ENCODE measurements around the gene MAT2B.
"Not testable (repeated sequence)": the region's sequence is repeated elsewhere in the genome, so short reads cannot be mapped to it uniquely, and the experiment has no call there.

The MAT2B gene

GRCh38 chr5:163525096-163525495, 19.7 kb downstream of the MAT2B start:
- no peak for DNase-seq (ENCODE audit: low spot score in 2 of 2)

GRCh38 chr5:163529698-163530097, 24.3 kb downstream of the MAT2B start:
- Mint-ChIP-seq H3K27me3 (peaks cover 4% of the 10 kb centered on the region), H3K27ac (no peak overlapping the region), H3K9me3 (peaks cover 2% of the 10 kb centered on the region), H3K4me3 (no peak overlapping the region), H3K36me3 (no peaks in the 10 kb centered on the region), H3K4me1 (no peaks in the 10 kb centered on the region)
- ATAC-seq (ENCODE audit: low read depth) (no peak), DNase-seq (ENCODE audit: low spot score in 2 of 2) (no peak)

More at GRCh38 chr5:163525096-163525495, 19.7 kb downstream of the MAT2B start:
- ATAC-seq (ENCODE audit: low read depth) = no peak
- no peaks in the 10 kb centered on the region for H3K27me3 Mint-ChIP-seq
- no peak overlapping the region for H3K4me3 Mint-ChIP-seq
- H3K9me3 Mint-ChIP-seq = peaks cover 3% of the 10 kb centered on the region
- no peak overlapping the region for H3K27ac Mint-ChIP-seq
- peaks cover 15% of the 10 kb centered on the region for H3K36me3 Mint-ChIP-seq
- no peaks in the 10 kb centered on the region for H3K4me1 Mint-ChIP-seq

GRCh38 chr5:163531272-163531671, 25.9 kb downstream of the MAT2B start:
- no peak for ATAC-seq (ENCODE audit: low read depth)
- Mint-ChIP-seq H3K36me3 (no peaks in the 10 kb centered on the region), H3K27me3 (peaks cover 4% of the 10 kb centered on the region), H3K27ac (no peak overlapping the region), H3K4me1 (peaks cover 3% of the 10 kb centered on the region), H3K4me3 (no peak overlapping the region), H3K9me3 (no peaks in the 10 kb centered on the region)
- no peak for DNase-seq (ENCODE audit: low spot score in 2 of 2)

DNA sequence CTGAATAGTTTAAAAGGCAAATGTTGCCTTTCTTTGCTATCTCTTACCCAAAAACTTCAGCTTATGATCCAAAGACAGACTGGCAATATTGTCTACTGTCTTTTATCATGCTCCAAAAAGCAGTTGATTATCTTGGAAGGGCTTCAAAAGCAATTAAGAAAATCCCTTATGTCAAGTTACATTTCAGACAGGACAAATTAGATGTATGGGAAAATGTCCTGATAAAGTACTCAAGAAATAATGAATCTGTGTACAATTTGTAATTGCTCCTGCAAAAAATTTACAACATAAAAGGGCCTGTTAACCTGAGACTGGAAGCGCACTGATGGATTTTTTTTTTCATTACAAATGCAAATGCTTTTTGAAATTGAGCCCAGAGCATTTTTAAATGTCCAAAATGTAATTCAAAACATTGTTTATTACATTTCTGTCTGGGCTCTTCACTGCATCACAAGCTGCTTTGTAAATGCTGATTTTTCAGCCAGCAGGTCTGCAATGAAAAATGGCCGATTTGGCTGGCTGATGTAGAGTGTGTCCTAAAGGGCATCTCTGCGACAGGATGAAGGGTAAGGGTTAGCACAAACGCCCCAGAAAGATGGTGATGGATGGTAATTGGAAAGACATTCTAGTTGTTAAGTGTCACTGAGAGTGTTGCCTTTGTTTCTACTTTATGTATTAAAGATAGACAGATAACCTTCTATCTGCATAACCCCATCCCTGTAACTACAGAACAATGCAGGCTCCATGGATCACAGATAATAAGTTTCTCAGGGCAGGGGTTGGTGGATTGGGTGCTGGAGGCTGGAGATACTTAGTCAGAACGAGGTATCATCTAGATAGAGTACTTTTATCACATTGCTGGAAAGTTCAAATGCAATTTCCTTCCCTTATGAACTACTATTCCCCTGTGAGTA, 27.0 kb downstream of the MAT2B start:
- H3K4me1 Mint-ChIP-seq = peaks cover 3% of the 10 kb centered on the region
- H3K27me3 Mint-ChIP-seq = peaks cover 6% of the 10 kb centered on the region
- H3K36me3 Mint-ChIP-seq = no peaks in the 10 kb centered on the region
- H3K4me3 Mint-ChIP-seq = no peak overlapping the region
- DNase-seq (ENCODE audit: low spot score in 2 of 2) (no peak), ATAC-seq (ENCODE audit: low read depth) (no peak)
- H3K27ac Mint-ChIP-seq = no peak overlapping the region
- no peaks in the 10 kb centered on the region for H3K9me3 Mint-ChIP-seq

- Mint-ChIP-seq H3K4me1 (peaks cover 3% of the 10 kb centered on the region), H3K27ac (no peak overlapping the region), H3K9me3 (no peaks in the 10 kb centered on the region), H3K27me3 (peaks cover 6% of the 10 kb centered on the region), H3K36me3 (no peaks in the 10 kb centered on the region), H3K4me3 (no peak overlapping the region)
- ATAC-seq (ENCODE audit: low read depth) (no peak), DNase-seq (ENCODE audit: low spot score in 2 of 2) (no peak)
These were observed 27.8 kb downstream of the MAT2B start for GRCh38 chr5:163533223-163533622.

- H3K27ac Mint-ChIP-seq = no peak overlapping the region
- no peak overlapping the region for H3K4me3 Mint-ChIP-seq
- DNase-seq (ENCODE audit: low spot score in 2 of 2) (no peak), ATAC-seq (ENCODE audit: low read depth) (no peak)
- H3K4me1 Mint-ChIP-seq = peaks cover 3% of the 10 kb centered on the region
- H3K36me3 Mint-ChIP-seq = no peaks in the 10 kb centered on the region
- peaks cover 8% of the 10 kb centered on the region for H3K27me3 Mint-ChIP-seq
- no peaks in the 10 kb centered on the region for H3K9me3 Mint-ChIP-seq
These were observed 29.2 kb downstream of the MAT2B start for GRCh38 chr5:163534492-163535094.

DNA sequence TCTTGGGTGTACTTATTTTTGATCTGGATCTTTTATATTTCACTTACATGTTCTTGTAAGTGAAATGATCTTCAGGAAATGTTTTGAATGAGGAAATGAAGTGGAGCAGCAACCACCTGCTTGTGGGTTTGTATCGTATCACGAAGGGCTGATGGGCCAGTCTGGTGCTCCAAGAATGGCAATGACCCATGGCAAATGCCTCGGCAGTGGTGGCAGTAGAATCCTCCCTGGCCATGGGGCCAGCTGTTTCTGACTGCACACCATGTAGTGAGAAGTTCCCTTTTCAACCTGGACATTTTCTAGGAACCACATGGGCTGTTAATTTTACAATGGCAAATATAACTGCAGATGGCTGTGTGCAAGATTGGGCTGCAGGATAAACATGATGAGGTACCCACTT, 29.9 kb downstream of the MAT2B start:
- no peak overlapping the region for H3K4me3 Mint-ChIP-seq
- DNase-seq (ENCODE audit: low spot score in 2 of 2) (no peak), ATAC-seq (ENCODE audit: low read depth) (no peak)
- H3K36me3 Mint-ChIP-seq = no peaks in the 10 kb centered on the region
- no peaks in the 10 kb centered on the region for H3K9me3 Mint-ChIP-seq
- H3K4me1 Mint-ChIP-seq = peaks cover 3% of the 10 kb centered on the region
- H3K27me3 Mint-ChIP-seq = peaks cover 8% of the 10 kb centered on the region
- H3K27ac Mint-ChIP-seq = no peak overlapping the region

GRCh38 chr5:163536442-163536841, 31.0 kb downstream of the MAT2B start:
- H3K4me3 Mint-ChIP-seq; H3K27me3 Mint-ChIP-seq; H3K9me3 Mint-ChIP-seq; DNase-seq (ENCODE audit: low spot score in 2 of 2); H3K36me3 Mint-ChIP-seq; ATAC-seq (ENCODE audit: low read depth); H3K27ac Mint-ChIP-seq; H3K4me1 Mint-ChIP-seq: not testable (repeated sequence)

- Mint-ChIP-seq H3K27me3 (peaks cover 6% of the 10 kb centered on the region), H3K27ac (no peak overlapping the region), H3K4me3 (no peak overlapping the region), H3K36me3 (no peaks in the 10 kb centered on the region), H3K4me1 (no peaks in the 10 kb centered on the region), H3K9me3 (no peaks in the 10 kb centered on the region)
- ATAC-seq (ENCODE audit: low read depth) (no peak), DNase-seq (ENCODE audit: low spot score in 2 of 2) (no peak)
These were observed 35.3 kb downstream of the MAT2B start for GRCh38 chr5:163540696-163541095.

- Mint-ChIP-seq H3K4me3 (no peak overlapping the region), H3K27me3 (peaks cover 6% of the 10 kb centered on the region), H3K4me1 (no peaks in the 10 kb centered on the region), H3K9me3 (no peaks in the 10 kb centered on the region), H3K36me3 (no peaks in the 10 kb centered on the region), H3K27ac (no peak overlapping the region)
- DNase-seq (ENCODE audit: low spot score in 2 of 2) (no peak), ATAC-seq (ENCODE audit: low read depth) (no peak)
These were observed 37.4 kb downstream of the MAT2B start for GRCh38 chr5:163542771-163543170.

DNA sequence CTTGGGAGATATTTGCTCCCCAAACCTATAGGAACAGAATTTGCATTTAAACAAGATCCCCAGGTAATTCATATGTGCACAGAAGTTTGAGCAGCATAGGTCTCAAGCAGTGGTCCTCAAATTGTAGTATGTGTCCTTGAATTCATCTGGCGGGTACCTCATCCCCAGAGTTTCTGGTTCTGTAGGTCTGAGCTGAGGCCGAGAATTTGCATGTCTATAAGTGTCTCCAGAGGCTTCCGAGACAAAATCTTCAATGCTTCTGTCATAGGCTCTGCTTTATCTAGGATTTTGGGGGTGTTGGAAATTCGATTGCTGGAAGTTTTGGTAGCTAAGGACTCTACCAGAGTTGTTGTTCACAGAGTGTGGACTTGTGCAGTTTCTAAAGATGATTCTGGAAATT, 38.6 kb downstream of the MAT2B start:
- Mint-ChIP-seq H3K27ac (no peak overlapping the region), H3K4me3 (no peak overlapping the region), H3K36me3 (no peaks in the 10 kb centered on the region), H3K4me1 (no peaks in the 10 kb centered on the region), H3K9me3 (no peaks in the 10 kb centered on the region), H3K27me3 (peaks cover 6% of the 10 kb centered on the region)
- DNase-seq (ENCODE audit: low spot score in 2 of 2) (no peak), ATAC-seq (ENCODE audit: low read depth) (no peak)

GRCh38 chr5:163544836-163545235, 39.4 kb downstream of the MAT2B start:
- no peaks in the 10 kb centered on the region for H3K36me3 Mint-ChIP-seq
- DNase-seq (ENCODE audit: low spot score in 2 of 2) = no peak
- no peak overlapping the region for H3K27ac Mint-ChIP-seq

DNA sequence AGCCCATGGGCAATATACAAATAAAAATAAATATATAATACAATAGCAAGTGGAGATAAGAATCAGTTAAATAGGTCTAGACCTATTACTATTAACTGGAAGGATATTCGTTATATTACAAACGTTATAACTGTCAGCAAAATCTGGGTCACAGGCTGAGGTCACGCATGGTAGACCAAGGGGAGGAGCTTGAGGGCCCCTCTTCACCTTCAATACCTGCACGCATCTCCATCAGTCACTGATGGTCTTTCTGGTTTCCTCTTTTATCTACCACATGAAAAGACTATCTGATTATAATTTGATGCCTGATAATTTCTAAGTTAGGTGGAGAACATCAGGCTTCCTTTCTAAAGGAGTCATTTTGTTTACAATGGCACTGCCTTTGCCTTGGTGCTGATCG, 43.2 kb downstream of the MAT2B start:
- Mint-ChIP-seq H3K36me3 (no peaks in the 10 kb centered on the region), H3K4me1 (no peaks in the 10 kb centered on the region), H3K9me3 (no peaks in the 10 kb centered on the region), H3K4me3 (no peak overlapping the region), H3K27ac (no peak overlapping the region), H3K27me3 (peaks cover 7% of the 10 kb centered on the region)
- ATAC-seq (ENCODE audit: low read depth) (no peak), DNase-seq (ENCODE audit: low spot score in 2 of 2) (no peak)

More at GRCh38 chr5:163544836-163545235, 39.4 kb downstream of the MAT2B start:
- Mint-ChIP-seq H3K4me3 (no peak overlapping the region), H3K9me3 (no peaks in the 10 kb centered on the region), H3K27me3 (peaks cover 4% of the 10 kb centered on the region), H3K4me1 (no peaks in the 10 kb centered on the region)
- ATAC-seq (ENCODE audit: low read depth) = no peak

DNA sequence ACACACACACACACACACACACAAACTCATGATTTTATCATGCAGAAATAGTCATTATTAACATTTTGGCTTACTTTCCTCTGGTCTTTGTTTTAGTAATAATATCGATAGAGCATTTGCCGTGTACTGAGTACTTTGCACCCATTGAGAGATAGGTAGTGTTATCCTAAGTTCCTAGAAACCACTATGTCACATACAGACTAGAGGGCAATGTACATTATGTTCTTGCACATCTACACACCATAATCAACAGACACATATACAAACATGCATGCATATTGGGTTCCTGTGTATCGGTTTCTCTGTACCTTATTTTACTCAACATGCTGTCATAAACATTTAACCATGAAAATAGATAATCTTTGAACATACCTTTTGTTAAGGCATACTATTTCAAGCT, 45.7 kb downstream of the MAT2B start:
- Mint-ChIP-seq H3K4me3 (no peak overlapping the region), H3K36me3 (no peaks in the 10 kb centered on the region), H3K9me3 (no peaks in the 10 kb centered on the region), H3K27me3 (peaks cover 6% of the 10 kb centered on the region), H3K27ac (no peak overlapping the region), H3K4me1 (no peaks in the 10 kb centered on the region)
- no peak for DNase-seq (ENCODE audit: low spot score in 2 of 2)
- no peak for ATAC-seq (ENCODE audit: low read depth)
